GM11168 (cell line): ENCODE results near the gene APC2.
"Not testable (repeated sequence)": the region's sequence is repeated elsewhere in the genome, so short reads cannot be mapped to it uniquely, and the experiment has no call there.

ENCODE experiments used
- in situ Hi-C: fragments of 300-500 bp; cut with MboI; formaldehyde crosslinking; loops from one replicate; pipeline ENCODE4 v1.12.0; 2022; ENCODE audit warnings: low sequenced_read_pairs; ENCODE audit not compliant: unreplicated experiment

The APC2 gene

GRCh38 chr19:1490311-1491113, 40.6 kb downstream of the APC2 start, which contains the start of gene PCSK4:
Gene PCSK4, minus strand, starts transcription at chr19:1490350. Its CDS starts 4 bp downstream, at chr19:1490346.
- in situ Hi-C loops = no loop called here

GRCh38 chr19:1491114-1491848, 41.4 kb downstream of the APC2 start, which contains the start of gene REEP6:
Gene REEP6, plus strand, starts transcription at chr19:1491181. Its CDS starts 89 bp downstream, at chr19:1491270.
- in situ Hi-C loops = no loop called here

- in situ Hi-C loops = no loop called here
Measured at GRCh38 chr19:1491849-1492170, 41.9 kb downstream of the APC2 start.

- in situ Hi-C loops = no loop called here
Measured at GRCh38 chr19:1492474-1493006, 42.6 kb downstream of the APC2 start.

DNA sequence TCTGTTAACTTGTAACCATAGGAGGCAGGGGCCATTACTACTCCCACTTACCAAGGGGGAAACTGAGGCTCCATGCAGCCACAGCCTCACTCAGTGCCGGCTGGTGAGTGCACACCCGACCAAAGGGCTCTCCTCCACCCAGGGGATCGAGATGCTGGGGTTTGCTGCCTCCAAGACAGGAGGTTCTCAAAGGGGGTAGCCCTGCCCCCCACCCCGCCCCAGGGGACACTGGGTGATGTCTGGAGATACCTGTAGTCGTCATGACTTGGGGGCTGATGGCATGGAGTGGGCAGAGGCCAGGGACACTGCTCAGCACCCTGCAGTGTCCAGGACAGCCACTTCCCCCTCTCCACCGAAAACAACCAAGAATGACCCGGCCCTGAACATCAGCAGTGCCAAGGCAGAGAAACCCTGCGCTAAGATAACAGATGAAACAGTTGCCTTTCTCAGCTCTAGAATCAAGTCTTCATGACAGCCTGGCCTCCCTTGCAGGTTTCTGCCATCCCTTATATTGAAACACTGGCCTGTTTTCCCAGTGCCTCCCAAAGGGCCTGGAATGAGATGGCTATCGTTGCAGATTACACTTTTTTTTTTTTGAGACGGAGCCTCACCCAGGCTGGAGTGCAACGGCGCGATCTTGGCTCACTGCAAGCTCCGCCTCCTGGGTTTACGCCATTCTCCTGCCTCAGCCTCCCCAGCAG, 44.3 kb downstream of the APC2 start:
- in situ Hi-C loops = no loop called here

- in situ Hi-C loops = no loop called here
Measured at GRCh38 chr19:1495051-1495798, 45.3 kb downstream of the APC2 start.

DNA sequence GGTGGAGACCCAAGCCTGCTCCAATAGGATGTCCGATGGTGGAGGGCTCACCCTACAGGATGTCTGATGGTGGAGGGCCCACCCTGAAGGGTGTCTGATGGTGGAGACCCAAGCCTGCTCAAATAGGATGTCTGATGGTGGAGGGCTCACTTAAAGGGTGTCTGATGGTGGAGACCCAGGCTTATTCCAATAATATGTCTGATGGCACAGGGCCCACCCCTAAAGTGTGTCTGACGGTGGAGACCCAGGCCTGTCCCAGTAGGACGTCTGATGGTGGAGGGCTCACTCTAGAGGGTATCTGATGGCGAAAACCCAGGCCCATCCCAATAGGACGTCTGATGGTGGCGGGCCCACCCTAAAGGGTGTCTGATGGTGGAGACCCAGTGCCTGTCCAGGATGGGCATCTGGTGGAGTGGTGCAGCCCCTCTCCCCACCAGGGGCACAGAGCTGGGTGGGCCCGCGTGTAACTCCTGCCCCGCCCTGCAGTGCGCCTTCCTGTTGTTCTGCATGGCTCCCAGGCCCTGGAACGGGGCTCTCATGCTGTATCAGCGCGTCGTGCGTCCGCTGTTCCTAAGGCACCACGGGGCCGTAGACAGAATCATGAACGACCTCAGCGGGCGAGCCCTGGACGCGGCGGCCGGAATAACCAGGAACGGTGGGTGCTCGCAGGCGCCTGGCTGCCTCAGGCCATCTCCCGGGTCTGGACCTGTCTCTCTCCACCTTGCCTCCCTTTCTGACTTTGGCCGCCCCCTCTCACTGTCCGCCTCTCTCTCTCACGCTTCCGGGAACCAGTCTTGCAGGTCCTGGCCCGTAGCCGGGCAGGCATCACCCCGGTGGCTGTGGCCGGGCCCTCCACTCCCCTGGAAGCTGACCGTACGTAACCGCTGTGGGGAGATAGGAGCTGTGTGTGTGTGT, 46.1 kb downstream of the APC2 start:
- in situ Hi-C loops = no loop called here

DNA sequence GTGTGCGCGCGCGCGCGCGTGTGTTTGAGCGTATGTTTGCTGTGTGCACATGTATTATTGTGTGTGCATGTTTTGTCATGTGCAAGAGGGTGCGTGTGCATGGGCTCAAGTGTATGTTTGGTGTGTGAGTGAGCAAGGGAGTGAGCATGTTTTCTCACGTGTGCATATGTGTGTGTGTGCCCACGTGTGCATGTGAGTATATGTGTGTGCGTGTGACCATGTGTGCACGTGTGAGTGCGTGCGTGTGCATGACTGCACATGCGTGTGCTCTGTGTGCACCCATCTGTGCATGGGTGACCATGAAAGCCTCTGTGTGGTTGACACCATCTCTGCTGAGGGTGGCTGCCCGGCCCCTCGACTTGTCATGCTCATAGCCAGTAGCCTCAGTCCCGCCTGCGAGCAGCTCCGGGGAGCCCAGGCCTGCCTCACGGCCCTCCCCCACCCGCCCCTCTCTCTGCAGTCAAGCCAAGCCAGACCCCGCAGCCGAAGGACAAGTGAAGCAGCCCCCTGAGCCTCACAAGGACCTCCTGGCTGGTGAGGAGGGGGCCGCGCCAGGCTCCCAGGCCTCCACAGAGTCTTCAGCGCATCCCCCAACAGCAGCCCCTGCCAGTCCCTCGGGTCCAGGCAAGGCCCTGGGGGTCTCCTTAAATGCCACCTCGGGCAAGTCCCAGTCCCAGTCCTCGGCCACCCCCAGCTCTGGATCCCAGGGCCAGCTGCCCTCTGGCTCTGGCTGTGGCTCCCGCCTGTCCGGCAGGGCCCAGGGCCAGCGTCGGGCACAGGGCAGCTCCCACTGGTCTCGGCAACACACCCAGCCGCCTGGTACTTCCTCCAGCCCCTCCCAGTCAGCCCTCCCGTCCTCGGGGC, 47.0 kb downstream of the APC2 start:
- in situ Hi-C loops = no loop called here

- in situ Hi-C loops = no loop called here
Measured at GRCh38 chr19:1497578-1498235, 47.8 kb downstream of the APC2 start.

- in situ Hi-C loops = not testable (repeated sequence)
Measured at GRCh38 chr19:1499231-1499630, 49.3 kb downstream of the APC2 start.

DNA sequence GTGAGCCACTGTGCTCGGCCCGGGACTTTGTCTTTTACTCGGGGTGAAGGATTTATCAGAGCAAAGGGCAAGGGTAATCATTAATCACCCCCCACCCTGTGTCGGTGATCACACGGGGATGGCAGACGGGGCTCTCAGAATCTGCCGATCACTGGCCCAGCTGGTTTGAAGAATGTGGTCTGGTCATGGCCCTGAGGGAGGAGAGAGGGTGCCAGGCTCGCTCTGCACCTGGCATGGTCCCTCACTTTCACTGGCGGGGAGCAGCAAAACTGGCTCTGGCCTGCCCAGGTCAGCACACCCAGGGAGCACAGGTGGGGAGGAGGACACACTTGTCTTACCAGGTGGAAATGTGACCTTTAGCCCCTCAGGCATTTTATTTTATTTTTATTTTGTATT, 51.3 kb downstream of the APC2 start:
- in situ Hi-C loops = no loop called here

- in situ Hi-C loops = no loop called here
Measured at GRCh38 chr19:1502433-1503088, 52.6 kb downstream of the APC2 start.

DNA sequence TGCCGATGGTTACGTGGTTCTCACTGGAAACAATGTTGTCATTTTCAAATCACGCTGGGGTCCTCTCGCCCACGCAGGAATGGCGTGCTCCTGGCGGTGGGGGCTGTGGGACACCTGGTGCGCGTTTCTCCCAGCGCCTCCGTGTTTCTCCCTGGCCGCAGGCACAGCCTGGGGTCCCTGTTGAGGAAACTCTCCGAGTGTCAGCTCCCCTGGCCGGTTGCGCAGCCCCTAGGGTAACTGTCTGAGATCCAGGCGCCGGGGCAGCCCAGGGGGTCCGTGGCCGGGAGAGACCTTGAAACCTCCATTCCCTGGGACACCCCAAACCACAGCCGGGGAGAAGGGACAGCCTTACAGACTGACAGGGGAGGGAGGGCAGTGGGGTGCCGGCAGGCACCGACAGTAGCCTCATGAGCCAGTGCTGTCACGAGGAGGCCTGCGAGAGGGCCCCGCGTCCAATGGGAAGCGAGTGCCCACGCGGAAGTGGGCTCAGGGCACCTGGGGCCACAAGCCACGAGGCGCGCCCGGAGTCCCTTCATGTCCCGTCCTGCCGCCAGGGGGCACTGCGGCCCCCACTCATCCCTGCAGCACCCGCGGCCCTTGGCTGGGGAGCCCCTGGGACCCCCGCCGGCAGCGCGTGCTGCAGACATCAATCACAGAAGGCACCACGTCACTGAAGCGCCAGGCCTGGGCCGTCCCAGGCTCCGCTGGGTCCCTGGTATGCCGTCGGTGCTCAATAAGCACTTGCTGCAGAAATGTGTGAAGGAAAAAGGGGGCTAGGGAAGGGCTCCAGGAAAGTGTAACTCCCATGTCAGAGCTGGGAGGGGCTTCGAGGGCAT, 53.4 kb downstream of the APC2 start:
- in situ Hi-C loops = no loop called here

- in situ Hi-C loops = no loop called here
Measured at GRCh38 chr19:1503925-1504773, 54.2 kb downstream of the APC2 start.

DNA sequence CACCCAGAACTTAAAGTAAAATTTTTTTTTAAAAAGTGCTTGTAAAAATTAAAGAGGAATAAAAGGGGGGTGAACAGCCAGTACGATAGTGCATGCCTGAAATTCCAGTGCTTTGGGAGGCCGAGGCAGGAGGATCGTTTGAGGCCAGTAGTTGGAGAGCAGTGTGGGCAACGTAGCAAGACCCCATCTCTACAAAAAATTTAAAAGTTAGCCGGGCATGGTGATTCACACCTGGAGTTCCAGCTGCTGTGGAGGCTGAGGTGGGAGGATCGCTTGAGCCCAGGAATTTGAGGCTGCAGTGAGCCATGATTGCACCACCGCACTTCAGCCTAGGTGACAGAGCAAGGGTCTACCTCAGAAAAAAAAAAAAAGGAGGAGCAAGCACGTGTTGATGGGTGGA, 55.1 kb downstream of the APC2 start:
- in situ Hi-C loops = no loop called here
